HCT116 (cell line): Measurements from ENCODE around the gene ABHD17B. TPM values are rescaled to one million over a fixed set of nuclear protein-coding genes. Genes with fewer than 3 reads are reported as not detected.

Experiments used
- total RNA-seq: library from RNA; stranded (reverse); gene quantifications from one replicate; pipeline ENCODE4 v1.2.1, GENCODE V29; 2021; ENCODE audit not compliant: unreplicated experiment

ABHD17B gene
- total RNA-seq, 1 experiment from 2014 or later = 17.0 TPM

Other genes with a start within 250 kb of the ABHD17B start
- gene CEMIP2, start 142.7 kb downstream of the ABHD17B start, total RNA-seq = 14.3 TPM
- 12.4 TPM for gene C9orf85, start 446 bp upstream of the ABHD17B start, total RNA-seq
- not detected for gene C9orf57, start 149.4 kb upstream of the ABHD17B start, total RNA-seq
- 49.4 TPM for gene GDA, start 238.2 kb upstream of the ABHD17B start, total RNA-seq